ENCODE results near the gene PRTN3. TPM values are rescaled to one million over a fixed set of nuclear protein-coding genes. Genes with fewer than 3 reads are reported as not detected.
"Not testable (repeated sequence)": the region's sequence is repeated elsewhere in the genome, so short reads cannot be mapped to it uniquely, and the experiment has no call there.

The PRTN3 gene
- total and polyA plus RNA-seq, 4 donors = 0.58 to 23.3 (median 9.7) TPM

GRCh38 chr19:890831-891230 lies 50.0 kb downstream of the PRTN3 start:
- Histone ChIP-seq H3K9me3 (ENCODE audit: control insufficient read depth in 4 of 4, insufficient read depth in 3 of 4, low read length in 3 of 4) (no peaks in the 10 kb centered on the region), H3K36me3 (ENCODE audit: control insufficient read depth in 4 of 4, insufficient read depth in 4 of 4, low read length in 4 of 4) (peaks cover 0 to 30% (median 14%) of the 10 kb centered on the region in 4 donors), H3K4me3 (no peak overlapping the region), H3K4me1 (ENCODE audit: control insufficient read depth in 5 of 5, insufficient read depth in 5 of 5, low read length in 5 of 5) (peaks cover 0 to 6% (median 0%) of the 10 kb centered on the region in 5 donors), H3K27ac (ENCODE audit: low read depth in 1 of 2, low read length in 1 of 2) (no peak overlapping the region), H3K27me3 (ENCODE audit: control insufficient read depth in 3 of 3, insufficient read depth in 3 of 3, low read length in 2 of 3) (no peaks in the 10 kb centered on the region), H3K9ac (ENCODE audit: insufficient read depth in 1 of 2, low read length in 2 of 2) (no peak overlapping the region)
- ATAC-seq (ENCODE audit: insufficient read depth, low FRiP score) (no peak), DNase-seq (no peak)
- TF ChIP-seq, protein P1, sequence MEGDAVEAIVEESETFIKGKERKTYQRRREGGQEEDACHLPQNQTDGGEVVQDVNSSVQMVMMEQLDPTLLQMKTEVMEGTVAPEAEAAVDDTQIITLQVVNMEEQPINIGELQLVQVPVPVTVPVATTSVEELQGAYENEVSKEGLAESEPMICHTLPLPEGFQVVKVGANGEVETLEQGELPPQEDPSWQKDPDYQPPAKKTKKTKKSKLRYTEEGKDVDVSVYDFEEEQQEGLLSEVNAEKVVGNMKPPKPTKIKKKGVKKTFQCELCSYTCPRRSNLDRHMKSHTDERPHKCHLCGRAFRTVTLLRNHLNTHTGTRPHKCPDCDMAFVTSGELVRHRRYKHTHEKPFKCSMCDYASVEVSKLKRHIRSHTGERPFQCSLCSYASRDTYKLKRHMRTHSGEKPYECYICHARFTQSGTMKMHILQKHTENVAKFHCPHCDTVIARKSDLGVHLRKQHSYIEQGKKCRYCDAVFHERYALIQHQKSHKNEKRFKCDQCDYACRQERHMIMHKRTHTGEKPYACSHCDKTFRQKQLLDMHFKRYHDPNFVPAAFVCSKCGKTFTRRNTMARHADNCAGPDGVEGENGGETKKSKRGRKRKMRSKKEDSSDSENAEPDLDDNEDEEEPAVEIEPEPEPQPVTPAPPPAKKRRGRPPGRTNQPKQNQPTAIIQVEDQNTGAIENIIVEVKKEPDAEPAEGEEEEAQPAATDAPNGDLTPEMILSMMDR (IDR thresholded peaks at IDR 0.05; ENCODE audit: control extremely low read depth, extremely low read depth) = no peak
- WGBS, 2 donors = 90 to 91% methylated on average over 18 of the region's 18 CpGs

GRCh38 chr19:891421-892200 lies 50.8 kb downstream of the PRTN3 start:
- not testable (repeated sequence) for H3K4me1 ChIP-seq (ENCODE audit: control insufficient read depth in 5 of 5, insufficient read depth in 5 of 5, low read length in 5 of 5); DNase-seq; ATAC-seq (ENCODE audit: insufficient read depth, low FRiP score); H3K9me3 ChIP-seq (ENCODE audit: control insufficient read depth in 4 of 4, insufficient read depth in 3 of 4, low read length in 3 of 4); H3K27me3 ChIP-seq (ENCODE audit: control insufficient read depth in 3 of 3, insufficient read depth in 3 of 3, low read length in 2 of 3); H3K4me3 ChIP-seq
- H3K27ac ChIP-seq (ENCODE audit: low read depth in 1 of 2, low read length in 1 of 2) = peak overlapping the region in 1 of 2 donors; percentile 37
- 56 to 79% methylated on average over 41 to 50 of the region's 50 CpGs for WGBS, 2 donors
- peak overlapping the region; percentile 63 to 72 for H3K9ac ChIP-seq (ENCODE audit: insufficient read depth in 1 of 2, low read length in 2 of 2)
- peaks cover 0 to 23% (median 12%) of the 10 kb centered on the region in 4 donors for H3K36me3 ChIP-seq (ENCODE audit: control insufficient read depth in 4 of 4, insufficient read depth in 4 of 4, low read length in 4 of 4)

GRCh38 chr19:892243-892893 lies 51.6 kb downstream of the PRTN3 start:
- H3K9me3 ChIP-seq (ENCODE audit: control insufficient read depth in 4 of 4, insufficient read depth in 3 of 4, low read length in 3 of 4) = no peaks in the 10 kb centered on the region
- DNase-seq = peak in 1 of 3 donors; percentile 16
- H3K4me3 ChIP-seq = peak overlapping the region; percentile 89
- H3K27ac ChIP-seq (ENCODE audit: low read depth in 1 of 2, low read length in 1 of 2) = peak overlapping the region in 1 of 2 donors; percentile 37
- H3K27me3 ChIP-seq (ENCODE audit: control insufficient read depth in 3 of 3, insufficient read depth in 3 of 3, low read length in 2 of 3) = no peaks in the 10 kb centered on the region
- H3K4me1 ChIP-seq (ENCODE audit: control insufficient read depth in 5 of 5, insufficient read depth in 5 of 5, low read length in 5 of 5) = peaks cover 0 to 6% (median 0%) of the 10 kb centered on the region in 5 donors
- ATAC-seq (ENCODE audit: insufficient read depth, low FRiP score) = no peak
- 4 to 6% methylated on average over 21 to 27 of the region's 27 CpGs for WGBS, 2 donors
- TF ChIP-seq, protein P1 (IDR thresholded peaks at IDR 0.05; ENCODE audit: control extremely low read depth, extremely low read depth) = no peak
- peak overlapping the region; percentile 72 to 88 for H3K9ac ChIP-seq (ENCODE audit: insufficient read depth in 1 of 2, low read length in 2 of 2)
- peaks cover 0 to 25% (median 13%) of the 10 kb centered on the region in 4 donors for H3K36me3 ChIP-seq (ENCODE audit: control insufficient read depth in 4 of 4, insufficient read depth in 4 of 4, low read length in 4 of 4)

Data from lung (tissue), 12 donors.